ENCODE measurements around the gene EFHC1. TPM values are rescaled to one million over a fixed set of nuclear protein-coding genes. Genes with fewer than 3 reads are reported as not detected.

Gene EFHC1
- total and polyA plus RNA-seq, 2 of the 13 experiments (the other 11 are each of a cell fraction or from before 2014, with no cell fraction given) = 23.4 to 29.5 TPM

- TF ChIP-seq, protein P1, sequence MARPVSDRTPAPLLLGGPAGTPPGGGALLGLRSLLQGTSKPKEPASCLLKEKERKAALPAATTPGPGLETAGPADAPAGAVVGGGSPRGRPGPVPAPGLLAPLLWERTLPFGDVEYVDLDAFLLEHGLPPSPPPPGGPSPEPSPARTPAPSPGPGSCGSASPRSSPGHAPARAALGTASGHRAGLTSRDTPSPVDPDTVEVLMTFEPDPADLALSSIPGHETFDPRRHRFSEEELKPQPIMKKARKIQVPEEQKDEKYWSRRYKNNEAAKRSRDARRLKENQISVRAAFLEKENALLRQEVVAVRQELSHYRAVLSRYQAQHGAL (CRISPR knock-in tag; IDR thresholded peaks at IDR 0.05; ENCODE audit: not compliant biosample characterization) = no peak
- TF ChIP-seq SIX1 (CRISPR knock-in tag; IDR thresholded peaks at IDR 0.05; ENCODE audit: borderline replicate concordance) = 0 out of 2 replicates have a peak, but pooled peaks have one; percentile 24
- no peak for TF ChIP-seq ZGPAT (CRISPR knock-in tag; IDR thresholded peaks at IDR 0.05)
- TF ChIP-seq KAT8 (CRISPR knock-in tag; IDR thresholded peaks at IDR 0.05) = peak; percentile 4; the same call in 1 of the 2 replicates
- 0 out of 2 replicates have a peak, but pooled peaks have one; percentile 3 for TF ChIP-seq PATZ1 (CRISPR knock-in tag; IDR thresholded peaks at IDR 0.05)
- no peak for TF ChIP-seq HNRNPUL1 (IDR thresholded peaks at IDR 0.05; ENCODE audit: low read depth, low read length)
- TF ChIP-seq, protein P2, sequence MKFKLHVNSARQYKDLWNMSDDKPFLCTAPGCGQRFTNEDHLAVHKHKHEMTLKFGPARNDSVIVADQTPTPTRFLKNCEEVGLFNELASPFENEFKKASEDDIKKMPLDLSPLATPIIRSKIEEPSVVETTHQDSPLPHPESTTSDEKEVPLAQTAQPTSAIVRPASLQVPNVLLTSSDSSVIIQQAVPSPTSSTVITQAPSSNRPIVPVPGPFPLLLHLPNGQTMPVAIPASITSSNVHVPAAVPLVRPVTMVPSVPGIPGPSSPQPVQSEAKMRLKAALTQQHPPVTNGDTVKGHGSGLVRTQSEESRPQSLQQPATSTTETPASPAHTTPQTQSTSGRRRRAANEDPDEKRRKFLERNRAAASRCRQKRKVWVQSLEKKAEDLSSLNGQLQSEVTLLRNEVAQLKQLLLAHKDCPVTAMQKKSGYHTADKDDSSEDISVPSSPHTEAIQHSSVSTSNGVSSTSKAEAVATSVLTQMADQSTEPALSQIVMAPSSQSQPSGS (CRISPR knock-in tag; IDR thresholded peaks at IDR 0.05) = no peak
- no peak for TF ChIP-seq EHMT2 (IDR thresholded peaks at IDR 0.05; ENCODE audit: borderline replicate concordance, low read depth, low read length)
- TF ChIP-seq GATAD1 (CRISPR knock-in tag; IDR thresholded peaks at IDR 0.05) = peak; percentile 28; the same call in 1 of the 2 replicates
- TF ChIP-seq ZFP90 (CRISPR knock-in tag; IDR thresholded peaks at IDR 0.05; ENCODE audit: borderline replicate concordance) = 0 out of 2 replicates have a peak, but pooled peaks have one; percentile 14
- TF ChIP-seq, protein P3, sequence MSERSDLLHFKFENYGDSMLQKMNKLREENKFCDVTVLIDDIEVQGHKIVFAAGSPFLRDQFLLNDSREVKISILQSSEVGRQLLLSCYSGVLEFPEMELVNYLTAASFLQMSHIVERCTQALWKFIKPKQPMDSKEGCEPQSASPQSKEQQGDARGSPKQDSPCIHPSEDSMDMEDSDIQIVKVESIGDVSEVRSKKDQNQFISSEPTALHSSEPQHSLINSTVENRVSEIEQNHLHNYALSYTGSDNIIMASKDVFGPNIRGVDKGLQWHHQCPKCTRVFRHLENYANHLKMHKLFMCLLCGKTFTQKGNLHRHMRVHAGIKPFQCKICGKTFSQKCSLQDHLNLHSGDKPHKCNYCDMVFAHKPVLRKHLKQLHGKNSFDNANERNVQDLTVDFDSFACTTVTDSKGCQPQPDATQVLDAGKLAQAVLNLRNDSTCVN (CRISPR knock-in tag; IDR thresholded peaks at IDR 0.05; ENCODE audit: borderline replicate concordance) = no peak
- TF ChIP-seq, protein P4, sequence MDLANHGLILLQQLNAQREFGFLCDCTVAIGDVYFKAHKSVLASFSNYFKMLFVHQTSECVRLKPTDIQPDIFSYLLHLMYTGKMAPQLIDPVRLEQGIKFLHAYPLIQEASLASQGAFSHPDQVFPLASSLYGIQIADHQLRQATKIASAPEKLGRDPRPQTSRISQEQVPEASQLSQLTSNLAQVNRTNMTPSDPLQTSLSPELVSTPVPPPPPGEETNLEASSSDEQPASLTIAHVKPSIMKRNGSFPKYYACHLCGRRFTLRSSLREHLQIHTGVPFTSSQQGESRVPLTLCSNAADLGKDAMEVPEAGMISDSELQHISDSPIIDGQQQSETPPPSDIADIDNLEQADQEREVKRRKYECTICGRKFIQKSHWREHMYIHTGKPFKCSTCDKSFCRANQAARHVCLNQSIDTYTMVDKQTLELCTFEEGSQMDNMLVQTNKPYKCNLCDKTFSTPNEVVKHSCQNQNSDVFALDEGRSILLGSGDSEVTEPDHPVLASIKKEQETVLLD (CRISPR knock-in tag; IDR thresholded peaks at IDR 0.05; ENCODE audit: low read depth) = no peak
Measured at GRCh38 chr6:52388790-52389189, 31.4 kb upstream of the EFHC1 start (continued).
